T-helper 22 cell (primary cell): ENCODE results near the gene PDE6G.

Source experiments
- DNase-seq: peaks from one replicate; pipeline ENCODE4 v3.0.0-alpha.2; 2020; ENCODE audit warnings: low read depth

Gene PDE6G

DNA sequence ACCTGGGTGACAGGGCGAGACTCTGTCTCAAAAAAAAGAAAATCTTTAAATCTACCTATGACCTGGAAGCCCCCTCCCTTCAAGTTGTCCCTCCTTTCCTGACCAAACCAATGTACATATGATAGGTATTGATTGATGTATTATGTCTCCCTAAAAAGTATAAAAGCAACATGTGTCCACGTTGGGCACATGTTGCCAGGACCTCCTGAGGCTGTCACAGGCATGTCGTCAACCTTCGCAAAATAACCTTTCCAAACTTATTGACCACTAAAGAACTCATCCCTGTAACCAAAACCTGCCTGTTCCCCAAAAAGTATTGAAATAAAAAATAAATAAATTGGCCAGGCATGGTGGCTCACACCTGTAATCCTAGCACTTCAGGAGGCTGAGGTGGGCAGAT is 5.7 kb upstream of the PDE6G start:
- DNase-seq = no peak

DNA sequence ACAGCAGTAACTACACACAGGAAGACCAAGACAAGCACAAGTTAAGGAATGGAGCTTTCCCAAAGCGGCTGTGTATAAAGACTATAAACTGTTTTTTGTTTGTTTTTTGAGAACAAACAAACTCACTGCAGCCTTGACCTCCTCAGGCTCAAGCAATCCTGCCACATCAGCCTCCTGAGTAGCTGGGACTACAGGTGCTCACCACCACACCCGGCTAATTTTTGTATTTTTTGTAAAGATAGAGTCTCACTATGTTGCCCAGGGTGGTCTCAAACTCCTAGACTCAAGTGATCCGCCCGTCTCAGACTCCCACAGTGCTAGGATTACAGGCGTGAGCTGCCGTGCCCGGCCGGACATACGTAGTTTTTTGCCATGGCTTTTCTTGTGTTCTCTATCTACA is 4.1 kb upstream of the PDE6G start:
- DNase-seq = no peak

DNA sequence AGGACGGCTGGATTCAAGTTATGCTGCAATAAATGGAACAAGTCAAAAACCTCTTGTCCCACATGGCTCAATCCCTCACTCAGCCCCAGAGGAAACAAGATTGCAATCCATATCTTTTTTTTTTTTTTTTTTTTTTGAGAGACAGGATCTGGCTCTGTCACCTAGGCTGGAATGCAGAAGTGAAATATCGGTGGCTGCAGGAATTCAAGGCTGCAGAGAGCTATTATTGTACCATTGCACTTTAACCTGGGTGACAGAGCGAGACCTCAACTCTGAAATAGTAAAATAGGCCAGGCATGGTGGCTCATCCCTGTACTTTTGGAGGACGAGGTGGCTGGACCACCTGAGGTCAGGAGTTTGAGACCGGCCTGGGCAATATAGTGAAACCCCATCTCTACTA is 2.7 kb upstream of the PDE6G start:
- no peak for DNase-seq

DNA sequence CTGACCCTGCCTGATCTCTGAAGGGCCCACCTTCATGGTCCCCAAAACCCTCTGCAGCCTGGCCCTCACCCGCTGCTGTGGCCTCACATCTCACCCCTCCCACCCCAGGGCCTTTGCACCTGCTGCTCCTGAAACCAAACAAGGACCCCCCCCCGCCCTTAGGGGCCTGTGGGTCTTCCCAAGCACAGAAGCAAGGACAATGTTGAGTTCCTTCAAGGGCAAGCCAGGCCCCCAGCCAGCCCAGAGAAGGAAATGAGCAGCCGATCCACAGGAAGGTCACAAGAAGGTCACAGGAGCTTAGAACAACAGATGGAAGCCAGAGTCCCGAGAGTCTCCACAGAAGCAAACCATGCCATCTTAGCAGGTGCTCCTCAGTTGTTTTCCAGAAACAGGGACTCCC is 493 bp upstream of the PDE6G start:
- no peak for DNase-seq

DNA sequence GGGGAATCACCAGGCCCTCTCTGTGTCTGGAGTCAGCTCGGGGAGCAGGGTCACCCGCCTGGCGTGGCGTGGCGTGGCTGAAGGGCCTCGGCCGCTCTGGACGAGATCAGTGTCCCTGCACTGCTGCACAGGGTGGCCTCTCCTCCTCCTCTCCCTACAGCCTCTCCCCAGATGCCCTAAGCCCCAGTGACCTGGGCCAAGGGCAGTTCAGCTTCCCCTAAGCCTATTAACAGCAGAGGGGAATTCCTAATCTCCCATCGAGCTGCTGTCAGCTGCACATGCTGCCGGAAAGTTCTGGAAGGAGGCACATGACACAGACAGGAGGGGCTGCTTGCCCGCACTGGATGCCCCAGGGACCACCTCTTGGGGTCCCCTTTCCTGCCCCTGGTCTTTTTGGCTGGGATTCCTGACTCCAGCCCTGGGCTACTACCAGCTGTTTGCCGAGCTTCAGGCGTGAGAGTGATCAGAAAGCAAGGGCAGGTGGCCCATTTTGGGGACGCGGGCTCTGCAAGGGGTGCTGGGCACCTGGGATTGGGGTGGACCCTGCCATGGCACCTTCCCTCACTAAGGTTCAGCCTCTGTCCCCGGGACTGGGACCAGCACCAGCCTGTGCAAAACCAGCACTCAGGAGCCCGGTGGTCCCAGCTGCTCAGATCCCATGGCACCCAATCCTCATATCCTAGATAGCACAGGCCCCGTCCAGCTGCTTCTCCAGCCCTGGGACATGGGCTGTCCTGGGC is 794 bp downstream of the PDE6G start:
- DNase-seq = no peak

DNA sequence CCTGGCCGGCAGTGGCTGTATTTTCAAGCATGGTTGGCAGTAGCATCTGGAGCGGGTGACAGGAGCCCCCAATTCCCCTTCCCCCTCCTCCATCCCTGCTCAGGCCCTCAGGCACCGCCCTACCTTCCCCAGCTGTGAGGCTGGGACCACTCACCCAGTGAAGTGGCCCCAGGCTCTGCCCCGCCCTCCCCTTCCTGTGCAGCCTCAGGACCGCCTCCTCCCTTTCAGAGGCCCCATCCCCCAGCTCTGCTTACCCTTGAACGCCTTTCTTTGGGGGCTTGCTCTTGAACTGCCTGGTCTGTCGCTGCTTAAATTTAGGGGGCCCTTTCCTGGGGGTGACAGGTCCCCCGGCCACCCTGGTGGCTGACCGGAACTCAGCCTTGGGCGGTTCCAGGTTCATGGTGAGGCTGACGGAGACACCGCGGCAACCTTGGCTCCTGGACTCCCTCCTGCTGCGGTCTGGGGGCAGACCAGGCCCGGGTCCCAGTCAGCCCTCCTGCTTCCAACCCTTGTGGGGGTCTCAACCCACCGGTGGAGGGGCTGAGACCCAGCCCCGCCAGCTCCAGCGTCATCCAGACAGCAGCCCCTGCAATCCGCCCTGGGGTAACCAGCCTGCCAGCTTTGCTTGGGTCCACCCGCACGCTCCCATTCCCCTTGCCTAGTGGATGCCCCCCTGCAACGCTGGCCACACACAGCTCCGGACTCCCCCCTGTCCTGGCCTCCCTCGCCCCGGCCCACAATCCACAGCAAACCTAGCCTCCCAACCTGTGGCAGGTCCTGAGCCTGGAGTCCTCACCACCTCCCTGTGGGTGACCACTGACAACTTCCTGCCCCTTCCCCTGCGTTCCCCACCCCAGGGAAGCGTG is 3.2 kb downstream of the PDE6G start:
- no peak for DNase-seq

DNA sequence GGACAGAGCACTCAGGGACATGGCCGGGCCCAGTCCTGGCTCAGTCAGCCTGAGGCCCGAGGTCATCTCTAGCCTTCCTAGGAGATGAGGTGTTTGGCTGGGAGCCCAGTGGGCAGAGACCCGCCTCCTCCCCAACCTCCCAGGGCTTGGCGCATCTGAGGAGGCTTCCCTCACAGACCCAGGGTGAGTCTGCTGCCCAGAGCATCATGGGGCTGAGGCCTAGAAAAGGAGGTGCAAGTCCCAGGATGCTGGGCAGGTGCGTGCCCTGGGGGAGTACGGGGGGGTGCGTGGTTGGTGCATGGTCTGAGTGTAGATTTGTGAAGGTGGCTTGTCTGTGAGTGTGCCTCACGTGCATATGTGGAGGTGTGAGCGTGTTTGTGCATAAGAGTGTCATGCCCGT is 4.7 kb downstream of the PDE6G start:
- DNase-seq = no peak

DNA sequence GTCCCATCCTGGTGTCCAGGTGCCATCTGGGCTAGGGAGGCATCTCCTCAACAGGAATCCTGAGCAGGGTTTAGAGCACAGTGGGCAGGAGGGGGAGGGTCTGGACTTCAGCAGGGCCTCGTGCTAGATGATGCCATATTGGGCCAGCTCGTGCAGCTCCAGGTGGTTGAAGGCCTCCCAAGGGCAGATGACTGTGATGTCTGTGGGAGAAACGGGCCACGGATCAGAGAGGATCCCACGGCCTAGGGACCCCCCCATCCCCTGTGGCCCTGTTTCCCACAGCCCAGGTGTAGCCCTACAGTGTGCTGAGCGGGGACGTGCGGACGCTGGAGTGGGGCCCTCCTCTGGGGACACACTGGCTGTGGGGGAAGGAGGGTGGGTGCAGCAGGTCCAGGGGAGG is 5.4 kb downstream of the PDE6G start:
- DNase-seq = no peak

DNA sequence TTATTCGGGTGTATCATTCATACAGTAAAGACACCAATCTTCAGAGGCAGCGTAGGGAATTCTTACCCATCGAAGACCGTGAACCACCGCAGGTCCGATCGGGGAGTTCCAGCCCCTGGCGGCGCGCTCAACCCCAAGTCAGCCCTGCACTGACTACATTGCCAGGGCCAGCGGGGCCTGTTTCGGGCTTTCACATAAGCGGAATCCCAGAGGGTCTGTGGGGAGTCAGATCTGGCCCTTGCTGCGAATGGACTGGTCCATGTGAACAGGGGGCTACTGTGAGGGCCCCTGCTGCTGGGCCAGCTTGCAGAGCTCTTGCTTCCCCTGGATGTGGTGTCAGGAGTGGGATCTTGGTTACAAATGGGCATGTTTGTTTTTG is 7.6 kb downstream of the PDE6G start:
- DNase-seq = no peak

DNA sequence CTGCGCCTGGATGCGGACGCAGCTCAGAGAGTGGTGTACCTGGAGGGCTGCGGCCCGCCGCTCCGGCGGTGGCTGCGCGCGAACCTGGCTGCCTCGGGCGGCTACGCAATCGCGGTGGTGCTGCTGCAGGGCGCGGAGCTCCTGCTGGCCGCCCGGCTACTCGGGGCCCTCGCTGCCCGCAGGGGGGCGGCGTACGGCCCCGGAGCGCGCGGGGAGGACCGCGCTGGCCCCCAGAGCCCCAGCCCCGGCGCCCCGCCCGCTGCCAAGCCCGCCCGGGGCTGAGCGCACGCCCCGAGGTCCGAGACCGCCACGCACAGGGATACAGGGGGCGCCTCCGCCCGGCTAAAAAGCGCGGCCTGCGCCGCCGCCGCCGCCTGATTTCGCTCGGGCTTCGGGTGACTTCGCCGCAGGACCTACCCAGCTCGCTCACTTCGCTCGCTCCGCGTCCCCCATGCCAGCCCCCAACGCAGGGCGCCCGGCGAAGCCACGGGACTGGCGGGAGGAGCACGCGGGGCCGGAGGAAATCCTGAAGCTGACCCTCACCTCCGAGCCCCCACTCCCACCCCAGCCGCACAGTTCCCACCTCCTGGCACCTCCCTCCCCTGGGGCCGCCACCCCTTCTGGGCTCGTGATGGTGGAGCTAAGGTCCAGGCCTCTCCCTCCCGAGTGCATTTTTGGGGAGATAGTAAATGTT is 8.2 kb downstream of the PDE6G start:
- no peak for DNase-seq

DNA sequence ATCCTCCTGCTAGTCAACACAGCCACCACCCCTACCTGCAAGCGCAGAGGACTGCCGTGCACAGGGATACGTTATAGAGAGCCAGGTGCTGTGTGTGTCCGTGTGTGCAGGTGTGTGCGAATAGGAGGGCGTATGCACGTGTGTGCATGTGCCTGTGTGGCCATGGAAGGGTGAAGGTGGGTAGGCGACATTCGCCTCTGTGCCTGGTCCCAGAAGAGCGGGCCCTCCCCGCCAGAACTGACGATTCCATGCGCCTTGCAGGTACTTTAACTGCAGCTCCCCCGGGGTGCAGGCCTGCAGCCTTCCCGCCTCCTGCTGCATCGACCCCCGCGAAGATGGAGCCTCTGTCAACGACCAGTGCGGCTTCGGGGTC is 8.7 kb downstream of the PDE6G start:
- no peak for DNase-seq

DNA sequence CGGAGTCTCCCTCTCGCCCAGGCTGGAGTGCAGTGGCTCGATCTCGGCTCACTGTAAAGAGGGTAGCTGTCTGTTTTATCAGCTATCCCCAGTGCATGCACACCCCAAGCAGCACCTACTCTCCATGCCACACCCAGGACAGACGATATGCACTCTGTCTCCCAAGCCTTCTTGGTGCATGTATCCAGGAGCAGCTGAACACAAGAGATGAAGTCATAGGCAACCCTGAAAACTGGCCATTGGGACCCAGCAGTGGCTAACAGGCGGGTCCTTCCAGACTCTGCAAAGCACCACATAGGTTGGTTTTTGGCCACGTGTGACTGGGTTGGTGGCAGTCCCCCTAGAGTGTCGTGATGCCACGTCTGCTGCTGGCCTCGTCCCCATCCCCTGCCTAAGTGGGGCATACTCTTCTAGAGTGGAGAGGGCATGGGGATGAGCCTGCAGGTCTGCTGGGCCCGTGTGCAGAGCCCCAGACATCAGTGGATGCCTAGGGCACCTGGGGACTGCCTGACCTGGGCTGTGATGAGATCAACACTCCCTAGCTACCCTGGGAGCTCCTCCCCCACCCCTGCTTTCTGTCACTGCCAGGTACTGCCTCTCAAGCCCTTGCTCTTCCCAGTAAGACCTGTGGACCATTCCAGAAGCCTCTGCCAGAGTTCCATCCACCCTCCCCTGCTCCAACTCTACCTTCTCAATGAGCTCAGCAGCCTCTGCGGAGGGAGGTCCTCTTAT is 9.3 kb downstream of the PDE6G start:
- DNase-seq = no peak

DNA sequence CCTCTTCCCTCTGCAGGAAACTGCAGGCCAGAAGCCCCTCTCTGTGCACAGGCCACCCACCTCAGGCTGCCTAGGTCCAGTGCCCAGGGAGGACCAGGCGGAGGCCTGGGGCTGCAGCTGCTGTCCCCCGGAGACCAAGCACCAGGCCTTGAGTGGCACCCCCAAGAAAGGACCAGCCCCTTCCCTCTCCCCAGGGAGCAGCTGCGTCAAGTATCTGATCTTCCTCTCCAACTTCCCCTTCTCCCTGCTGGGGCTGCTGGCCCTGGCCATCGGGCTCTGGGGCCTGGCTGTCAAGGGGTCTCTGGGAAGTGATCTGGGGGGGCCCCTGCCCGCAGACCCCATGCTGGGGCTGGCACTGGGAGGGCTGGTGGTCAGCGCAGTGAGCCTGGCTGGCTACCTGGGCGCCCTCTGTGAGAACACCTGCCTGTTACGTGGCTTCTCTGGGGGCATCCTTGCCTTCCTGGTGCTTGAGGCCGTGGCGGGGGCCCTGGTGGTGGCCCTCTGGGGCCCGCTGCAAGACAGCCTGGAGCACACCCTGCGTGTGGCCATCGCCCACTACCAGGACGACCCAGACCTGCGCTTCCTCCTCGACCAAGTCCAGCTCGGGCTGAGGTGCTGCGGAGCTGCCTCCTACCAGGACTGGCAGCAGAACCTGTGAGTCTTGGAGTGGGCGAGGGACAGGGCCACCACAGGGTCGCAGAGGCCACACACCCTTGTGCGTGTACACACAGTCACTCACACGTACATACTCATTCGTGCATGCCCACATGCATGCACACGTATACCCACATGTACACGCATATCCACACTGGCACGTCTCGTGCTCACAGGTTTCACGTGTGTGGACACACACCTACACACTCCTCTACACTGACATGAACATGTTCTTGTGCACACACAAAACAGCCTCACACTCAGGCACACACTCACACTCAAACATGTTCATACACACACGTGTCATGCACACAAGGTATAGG is 11.1 kb downstream of the PDE6G start:
- no peak for DNase-seq

DNA sequence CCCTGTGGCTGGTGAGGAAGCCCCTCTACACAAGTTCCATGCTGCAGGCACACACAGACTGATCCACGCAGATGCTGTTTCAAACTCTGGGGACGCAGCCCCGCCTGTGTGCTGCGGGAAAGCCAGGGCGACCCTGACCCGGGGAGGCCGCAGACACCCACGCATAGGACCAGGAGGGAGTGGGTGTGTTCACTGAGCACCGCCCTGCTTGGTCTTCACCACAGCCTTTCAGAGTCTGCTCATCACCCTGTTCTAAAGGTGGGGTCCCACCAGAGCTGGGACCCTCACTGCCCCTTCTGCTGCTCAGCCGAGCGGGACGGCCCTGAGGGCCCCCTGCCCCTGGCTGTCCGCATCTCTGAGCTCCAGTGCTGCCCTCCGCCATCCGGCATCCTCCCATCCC is 11.8 kb downstream of the PDE6G start:
- DNase-seq = no peak

DNA sequence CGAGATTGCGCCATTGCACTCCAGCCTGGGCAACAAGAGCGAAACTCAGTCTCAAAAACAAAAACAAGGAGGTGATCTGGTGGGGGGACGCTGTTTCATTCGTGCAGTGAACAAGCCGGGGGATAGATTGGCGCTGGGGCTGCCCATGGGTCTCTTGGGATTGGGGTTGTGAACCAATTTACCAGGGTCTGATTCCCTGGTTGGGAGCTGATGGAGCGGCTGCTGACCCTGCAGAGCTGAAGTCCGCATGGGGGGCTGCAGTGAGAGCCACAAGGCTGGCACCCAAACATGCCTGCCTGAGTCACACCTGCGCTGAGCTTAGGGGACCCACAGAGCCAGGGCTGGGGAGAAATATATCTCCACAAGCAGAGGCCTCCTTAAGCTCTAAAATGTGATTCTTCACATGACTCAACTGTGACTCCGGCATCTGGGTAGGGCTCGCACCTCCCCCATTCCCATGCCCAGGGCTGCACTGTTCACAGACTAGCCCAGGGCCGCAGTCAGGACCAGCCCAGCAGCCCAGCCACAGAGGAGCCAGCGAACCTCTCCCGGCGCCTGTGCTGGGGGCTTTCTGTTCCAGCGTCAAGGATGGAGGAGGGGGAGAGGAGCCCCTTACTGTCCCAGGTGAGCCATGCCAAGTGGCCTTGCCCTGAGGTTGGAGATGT is 14.4 kb downstream of the PDE6G start:
- DNase-seq = no peak

DNA sequence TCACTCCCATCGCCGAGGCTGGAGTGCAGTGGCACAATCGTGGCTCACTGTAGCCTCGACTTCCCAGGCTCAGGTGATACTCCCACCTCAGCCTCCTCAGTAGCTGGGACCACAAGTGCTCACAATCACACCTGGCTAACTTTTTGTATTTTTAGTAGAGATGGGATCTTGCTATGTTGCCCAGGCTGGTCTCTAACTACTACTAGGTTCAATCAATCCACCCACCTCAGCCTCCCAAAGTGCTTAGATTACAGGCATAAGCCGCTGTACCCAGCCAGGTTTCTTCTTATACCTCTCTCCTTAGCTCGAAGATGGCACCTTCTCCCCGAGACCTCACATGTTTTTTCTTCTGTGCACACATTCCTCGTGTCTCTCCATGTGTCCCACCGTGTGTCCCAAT is 16.3 kb downstream of the PDE6G start:
- DNase-seq = no peak

DNA sequence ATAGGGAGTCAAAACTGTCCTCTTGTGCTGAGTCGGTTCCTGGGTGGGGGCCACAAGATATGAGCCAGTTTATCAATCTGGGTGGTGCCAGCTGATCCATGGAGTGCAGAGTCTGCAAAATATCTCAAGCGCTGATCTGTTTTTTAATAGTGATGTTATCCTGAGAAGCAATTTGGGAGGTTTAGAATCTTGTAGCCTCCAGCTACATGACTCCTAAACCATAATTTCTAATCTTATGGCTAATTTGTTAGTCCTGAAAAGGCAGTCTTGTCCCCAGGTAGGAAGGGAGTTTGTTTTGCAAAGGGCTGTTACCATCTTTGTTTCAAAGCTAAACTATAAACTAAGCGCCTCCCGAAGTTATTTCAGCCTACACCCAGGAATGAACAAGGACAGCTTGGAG is 17.7 kb downstream of the PDE6G start:
- no peak for DNase-seq

DNA sequence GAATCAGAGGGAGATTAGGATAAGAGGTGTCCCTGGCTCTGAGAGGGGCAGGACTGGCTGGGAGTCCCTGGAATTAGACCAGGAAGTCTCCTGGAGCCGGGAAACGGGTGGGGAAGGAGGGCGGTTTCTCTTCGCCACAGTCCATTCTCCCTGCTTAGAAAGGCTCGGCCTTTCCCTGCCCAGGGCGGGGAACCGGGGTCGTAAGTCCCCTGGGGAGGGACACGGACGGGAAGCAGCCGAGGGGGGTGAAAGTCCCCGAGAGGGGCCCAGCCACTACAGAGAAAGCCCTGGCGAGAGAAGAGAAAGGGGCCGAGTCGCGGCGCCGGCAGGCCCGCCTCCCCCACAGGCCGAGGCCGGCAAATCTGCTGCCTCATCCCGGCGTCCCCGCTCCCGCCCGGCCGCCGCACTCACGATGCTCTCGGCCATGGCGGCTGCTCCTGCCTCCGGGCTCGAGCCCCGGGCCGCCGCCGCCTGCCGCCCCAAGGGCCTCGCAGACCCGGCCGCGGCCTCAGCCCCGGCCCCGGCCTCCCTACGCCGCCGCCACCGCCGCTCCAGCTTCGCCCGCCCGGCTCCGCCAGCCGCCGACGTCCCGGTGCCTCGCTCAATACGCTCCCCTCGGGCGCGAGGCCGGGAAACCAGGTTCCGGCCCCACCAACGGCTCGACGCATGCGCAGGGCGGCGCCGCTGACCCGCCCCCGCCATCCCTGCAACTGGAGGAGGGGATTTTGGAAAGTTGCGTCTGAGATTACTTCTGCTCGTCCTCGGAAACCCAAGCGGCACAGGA is 19.6 kb downstream of the PDE6G start, which contains the start of the genes NPLOC4 and TSPAN10:
NPLOC4 (minus strand) TSS at position 608 of the 784 bp plus-strand sequence; CDS start at position 426, 182 bp downstream.
TSPAN10 (plus strand) TSS at position 692 of the 784 bp plus-strand sequence. CDS start 5,217 bp downstream, outside the sequence.
- peak; percentile 57 for DNase-seq

DNA sequence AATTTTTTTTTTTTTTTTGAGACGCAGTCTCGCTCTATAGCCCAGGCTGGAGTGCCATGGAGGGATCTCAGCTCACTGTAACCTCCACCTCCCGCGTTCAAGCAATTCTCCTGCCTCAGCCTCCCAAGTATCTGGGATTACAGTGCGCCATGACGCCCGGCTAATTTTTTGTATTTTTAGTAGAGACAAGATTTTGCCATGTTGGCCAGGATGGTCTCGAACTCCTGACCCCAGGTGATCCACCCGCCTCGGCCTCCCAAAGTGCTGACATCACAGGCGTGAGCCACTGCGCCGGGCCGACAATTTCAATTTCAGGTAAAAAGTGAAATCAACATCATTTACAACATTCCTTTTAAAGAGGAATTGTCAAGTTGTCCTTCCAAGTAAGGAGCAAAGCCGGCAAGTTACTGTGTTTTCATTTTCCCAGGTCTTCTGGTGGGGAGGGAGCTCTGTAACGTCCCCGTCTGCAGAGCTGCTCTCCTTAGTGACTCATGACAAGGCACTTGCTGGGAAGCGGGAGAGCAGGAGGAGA is 20.3 kb downstream of the PDE6G start:
- no peak for DNase-seq
